Measurements from ENCODE around the gene COX14. TPM values are rescaled to one million over a fixed set of nuclear protein-coding genes. Genes with fewer than 3 reads are reported as not detected.
"Not testable (repeated sequence)": the region's sequence is repeated elsewhere in the genome, so short reads cannot be mapped to it uniquely, and the experiment has no call there.

COX14 gene
- total RNA-seq, 8 experiments from 2014 or later: 33.3 to 101 (median 44.0) TPM

GRCh38 chr12:50149311-50149710 lies 37.3 kb downstream of the COX14 start:
- H3K27ac ChIP-seq: no peak overlapping the region
- H3K4me1 ChIP-seq (replicated peaks in 1 of 2): no peaks in the 10 kb centered on the region
- 60 to 93% (median 80%) methylated on average over 1 to 3 of the region's 3 CpGs; no CpG with 5 or more reads in 1 of the 10 experiments for WGBS, 10 experiments
- in situ Hi-C loops (cut with MboI; ENCODE audit: low pct_unique_long_range_greater_than_20kb in 2 of 9, low sequenced_read_pairs in 9 of 9, unreplicated experiment in 9 of 9): no loop called here
- no peak overlapping the region for H3K4me3 ChIP-seq
- ATAC-seq (replicated peaks in 6 of 8): no peak

GRCh38 chr12:50151047-50151687 lies 39.1 kb downstream of the COX14 start:
- no peak overlapping the region for H3K4me3 ChIP-seq
- WGBS, 10 experiments: 0 to 100% (median 100%) methylated on average over 1 of the region's 1 CpG; no CpG with 5 or more reads in 4 of the 10 experiments
- in situ Hi-C loops (cut with MboI; ENCODE audit: low pct_unique_long_range_greater_than_20kb in 2 of 9, low sequenced_read_pairs in 9 of 9, unreplicated experiment in 9 of 9): no loop called here
- no peak for ATAC-seq (replicated peaks in 6 of 8)
- no peak overlapping the region for H3K27ac ChIP-seq
- H3K4me1 ChIP-seq (replicated peaks in 1 of 2): no peaks in the 10 kb centered on the region

GRCh38 chr12:50154947-50155346 lies 42.9 kb downstream of the COX14 start:
- in situ Hi-C loops (cut with MboI; ENCODE audit: low pct_unique_long_range_greater_than_20kb in 2 of 9, low sequenced_read_pairs in 9 of 9, unreplicated experiment in 9 of 9); ATAC-seq (replicated peaks in 6 of 8); H3K4me1 ChIP-seq (replicated peaks in 1 of 2); H3K4me3 ChIP-seq; H3K27ac ChIP-seq: not testable (repeated sequence)
- WGBS, 10 experiments: 40 to 100% (median 100%) methylated on average over 1 to 3 of the region's 5 CpGs; no CpG with 5 or more reads in 2 of the 10 experiments

- in situ Hi-C loops (cut with MboI; ENCODE audit: low pct_unique_long_range_greater_than_20kb in 2 of 9, low sequenced_read_pairs in 9 of 9, unreplicated experiment in 9 of 9): no loop called here
- no peak overlapping the region for H3K4me3 ChIP-seq
- no peaks in the 10 kb centered on the region for H3K4me1 ChIP-seq (replicated peaks in 1 of 2)
- ATAC-seq (replicated peaks in 6 of 8): peak in 2 of 8 experiments; percentile 16 to 22
- no peak overlapping the region for H3K27ac ChIP-seq
These were observed 44.6 kb downstream of the COX14 start for GRCh38 chr12:50156641-50157040.

- 87 to 100% (median 96%) methylated on average over 1 to 2 of the region's 2 CpGs; no CpG with 5 or more reads in 4 of the 10 experiments for WGBS, 10 experiments
- Histone ChIP-seq H3K4me1 (replicated peaks in 1 of 2) (no peaks in the 10 kb centered on the region), H3K27ac (no peak overlapping the region), H3K4me3 (no peak overlapping the region)
- in situ Hi-C loops (cut with MboI; ENCODE audit: low pct_unique_long_range_greater_than_20kb in 2 of 9, low sequenced_read_pairs in 9 of 9, unreplicated experiment in 9 of 9): no loop called here
- ATAC-seq (replicated peaks in 6 of 8): no peak
These were observed 45.2 kb downstream of the COX14 start for GRCh38 chr12:50157259-50157658.

- no peak overlapping the region for H3K4me3 ChIP-seq
- no peak overlapping the region for H3K27ac ChIP-seq
- no peak for ATAC-seq (replicated peaks in 6 of 8)
- in situ Hi-C loops (cut with MboI; ENCODE audit: low pct_unique_long_range_greater_than_20kb in 2 of 9, low sequenced_read_pairs in 9 of 9, unreplicated experiment in 9 of 9): no loop called here
- peaks cover 0 to 4% of the 10 kb centered on the region in 2 donors for H3K4me1 ChIP-seq (replicated peaks in 1 of 2)
These were observed 48.6 kb downstream of the COX14 start for GRCh38 chr12:50160643-50161042.

- in situ Hi-C loops (cut with MboI; ENCODE audit: low pct_unique_long_range_greater_than_20kb in 2 of 9, low sequenced_read_pairs in 9 of 9, unreplicated experiment in 9 of 9): no loop called here
- 33 to 100% (median 95%) methylated on average over 1 to 2 of the region's 2 CpGs; no CpG with 5 or more reads in 3 of the 10 experiments for WGBS, 10 experiments
- no peak for ATAC-seq (replicated peaks in 6 of 8)
These were observed 50.2 kb downstream of the COX14 start for GRCh38 chr12:50162230-50162629.

GRCh38 chr12:50164963-50165362 lies 52.9 kb downstream of the COX14 start:
- in situ Hi-C loops (cut with MboI; ENCODE audit: low pct_unique_long_range_greater_than_20kb in 2 of 9, low sequenced_read_pairs in 9 of 9, unreplicated experiment in 9 of 9): no loop called here
- no peak overlapping the region for H3K27ac ChIP-seq
- peaks cover 0 to 11% of the 10 kb centered on the region in 2 donors for H3K4me1 ChIP-seq (replicated peaks in 1 of 2)
- 85 to 100% (median 96%) methylated on average over 2 to 18 of the region's 20 CpGs; no CpG with 5 or more reads in 1 of the 10 experiments for WGBS, 10 experiments
- ATAC-seq (replicated peaks in 6 of 8): no peak
- no peak overlapping the region for H3K4me3 ChIP-seq

More at GRCh38 chr12:50162230-50162629, 50.2 kb downstream of the COX14 start:
- Histone ChIP-seq H3K4me1 (replicated peaks in 1 of 2) (peaks cover 0 to 11% of the 10 kb centered on the region in 2 donors), H3K27ac (no peak overlapping the region), H3K4me3 (no peak overlapping the region)

GRCh38 chr12:50166799-50167048 lies 54.7 kb downstream of the COX14 start:
- ATAC-seq (replicated peaks in 6 of 8): peak in 2 of 8 experiments; percentile 22 to 31
- in situ Hi-C loops (cut with MboI; ENCODE audit: low pct_unique_long_range_greater_than_20kb in 2 of 9, low sequenced_read_pairs in 9 of 9, unreplicated experiment in 9 of 9): no loop called here
- peak overlapping the region; percentile 51 to 96 (median 77) for H3K4me3 ChIP-seq
- peaks cover 0 to 11% of the 10 kb centered on the region in 2 donors for H3K4me1 ChIP-seq (replicated peaks in 1 of 2)
- peak overlapping the region; percentile 91 to 97 for H3K27ac ChIP-seq
- 0% methylated on average over 1 to 5 of the region's 12 CpGs; no CpG with 5 or more reads in 8 of the 10 experiments for whole genome bisulfite sequencing, 10 experiments

GRCh38 chr12:50167049-50167828 lies 55.2 kb downstream of the COX14 start, which contains the start of gene CERS5:
Gene CERS5 (minus strand): TSS chr12:50167369. CDS start chr12:50167297, 72 bp downstream.
- H3K4me1 ChIP-seq (replicated peaks in 1 of 2): peaks cover 0 to 11% of the 10 kb centered on the region in 2 donors
- in situ Hi-C loops (cut with MboI; ENCODE audit: low pct_unique_long_range_greater_than_20kb in 2 of 9, low sequenced_read_pairs in 9 of 9, unreplicated experiment in 9 of 9): no loop called here
- peak; percentile 94 to 98 (median 97) for ATAC-seq (replicated peaks in 6 of 8)
- H3K4me3 ChIP-seq: peak within 1 kb of the TSS; percentile 51 to 96 (median 77)
- H3K27ac ChIP-seq: peak within 1 kb of the TSS; percentile 91 to 97
- 0 to 8% (median 0%) methylated on average over 1 to 7 of the region's 70 CpGs; no CpG with 5 or more reads in 3 of the 10 experiments for WGBS, 10 experiments

Other genes starting within 250 kb of the COX14 start
- 10 to 100 TPM in 4 of 8 experiments, 1 to 10 TPM in 2, under 1 TPM in 1, not detected in 1; 0.51 to 17.5 (median 15.6) TPM for gene FAIM2, start 208.3 kb upstream of the COX14 start, total RNA-seq
- gene AQP2, start 161.5 kb upstream of the COX14 start, total RNA-seq: under 1 TPM in 5 of 8 experiments, not detected in 3; 0.09 to 0.81 (median 0.14) TPM
- 1 to 10 TPM in 1 of 8 experiments, under 1 TPM in 5, not detected in 2; 0.25 to 1.5 (median 0.35) TPM for gene AQP5, start 150.4 kb upstream of the COX14 start, total RNA-seq
- 1 to 10 TPM in 1 of 8 experiments, under 1 TPM in 7; 0.08 to 1.2 (median 0.31) TPM for gene AQP6, start 139.3 kb upstream of the COX14 start, total RNA-seq
- gene RACGAP1, start 86.7 kb upstream of the COX14 start, total RNA-seq: 10 to 100 TPM in 6 of 8 experiments, 1 to 10 TPM in 2; 7.1 to 74.8 (median 17.6) TPM
- gene ASIC1, start 54.6 kb upstream of the COX14 start, total RNA-seq: 10 to 100 TPM in 3 of 8 experiments, 1 to 10 TPM in 5; 1.3 to 14.5 (median 7.6) TPM
- gene SMARCD1, start 26.9 kb upstream of the COX14 start, total RNA-seq: 100 to 1,000 TPM in 1 of 8 experiments, 10 to 100 TPM in 7; 18.1 to 117 (median 65.4) TPM
- 1 to 10 TPM in 5 of 8 experiments, under 1 TPM in 3; 0.43 to 7.5 (median 1.1) TPM for gene GPD1, start 8.2 kb upstream of the COX14 start, total RNA-seq
- gene CERS5, start 55.1 kb downstream of the COX14 start, total RNA-seq: 10 to 100 TPM; 18.9 to 87.0 (median 57.7) TPM
- 10 to 100 TPM in 5 of 8 experiments, 1 to 10 TPM in 3; 4.7 to 66.5 (median 14.8) TPM for gene LIMA1, start 171.3 kb downstream of the COX14 start, total RNA-seq

Measured in motor neuron (in vitro differentiated cells).